H1 (cell line): ENCODE results near the gene MCCD1. TPM values are rescaled to one million over a fixed set of nuclear protein-coding genes. Genes with fewer than 3 reads are reported as not detected.

Source experiments
- CTCF ChIA-PET: fragments of 300-600 bp; sonication (Branson Sonifier 250); formaldehyde crosslinking; loops from one replicate; lab custom pipeline; 2021; ENCODE audit not compliant: partially characterized antibody; lab: Charles Lee
- POLR2A ChIA-PET: fragments of 300-600 bp; sonication (Branson Sonifier 250); formaldehyde crosslinking; loops from one replicate; lab custom pipeline; 2021; ENCODE audit warnings: inconsistent platforms; ENCODE audit not compliant: partially characterized antibody; lab: Charles Lee
- DNase-seq, 2 experiments: peaks; one replicate each; pipeline versions ENCODE4 v3.0.0 to v3.0.0-alpha.2; 2010 to 2022; ENCODE audit warnings: low spot score in 2 of 2, low read depth in 1 of 2, mixed read lengths in 1 of 2
- FAIRE-seq: peaks from 2 replicates; lab custom pipeline; 2011; peaks lifted over from hg19 to GRCh38; lab: Jason Lieb, UNC
- H2AFZ ChIP-seq: 2 replicates; pipeline ENCODE4 v1.8.1; 2012; ENCODE audit warnings: low read length, inconsistent platforms
- H2AK5ac ChIP-seq: 2 replicates; pipeline ENCODE4 v1.6.1; 2013; ENCODE audit warnings: low read depth, low read length
- H2BK120ac ChIP-seq: replicated peaks from 2 replicates; pipeline ENCODE3; 2013; ENCODE audit warnings: low read depth, low read length, inconsistent platforms
- H2BK12ac ChIP-seq: 2 replicates; pipeline ENCODE4 v1.6.1; 2013; ENCODE audit warnings: low read depth, low read length
- H2BK15ac ChIP-seq: 2 replicates; pipeline ENCODE4 v1.6.1; 2013; ENCODE audit warnings: low read length
- H2BK20ac ChIP-seq: 2 replicates; pipeline ENCODE4 v1.6.1; 2013; ENCODE audit warnings: low read length
- H2BK5ac ChIP-seq: 2 replicates; pipeline ENCODE4 v1.6.1; 2013; ENCODE audit warnings: low read depth, low read length
- H3K14ac ChIP-seq: 2 replicates; pipeline ENCODE4 v1.6.1; 2013; ENCODE audit warnings: inconsistent platforms; ENCODE audit not compliant: insufficient read length
- H3K18ac ChIP-seq: 2 replicates; pipeline ENCODE4 v1.6.1; 2013; ENCODE audit warnings: low read length; ENCODE audit errors: extremely low read depth
- H3K23ac ChIP-seq: 2 replicates; pipeline ENCODE4 v1.6.1; 2013; ENCODE audit warnings: inconsistent platforms; ENCODE audit not compliant: insufficient read length
- H3K23me2 ChIP-seq: 2 replicates; pipeline ENCODE4 v1.6.1; 2013; ENCODE audit warnings: low read depth, low read length
- H3K27ac ChIP-seq: 2 replicates; pipeline ENCODE4 v1.6.1; 2011; ENCODE audit warnings: low read depth, low read length, inconsistent platforms
- H3K27me3 ChIP-seq, 4 experiments: replicated peaks in 1 of 4; 1 replicate in 1 of 4; 2 replicates in 3 of 4; pipeline versions ENCODE4 v1.6.1 to v1.8.1; 2011 to 2013; ENCODE audit warnings: low read length in 3 of 4, mild to moderate bottlenecking in 3 of 4, inconsistent platforms in 2 of 4, mixed read lengths in 2 of 4, moderate library complexity in 1 of 4; ENCODE audit not compliant: control insufficient read depth in 3 of 4, insufficient read depth in 3 of 4; ENCODE audit errors: extremely low read depth in 1 of 4
- H3K36me3 ChIP-seq, 4 experiments: 2 replicates each; pipeline versions ENCODE4 v1.6.1 to v1.8.1; 2011 to 2013; ENCODE audit warnings: mild to moderate bottlenecking in 4 of 4, low read length in 3 of 4, moderate library complexity in 2 of 4, control low read depth in 1 of 4, inconsistent platforms in 1 of 4; ENCODE audit not compliant: insufficient read depth in 4 of 4, control insufficient read depth in 2 of 4
- H3K4ac ChIP-seq: replicated peaks from 2 replicates; pipeline ENCODE3; 2013; ENCODE audit warnings: low read length, low read depth, mixed read lengths, inconsistent platforms; ENCODE audit not compliant: insufficient read length
- H3K4me1 ChIP-seq, 4 experiments: replicated peaks in 1 of 4; 1 replicate in 1 of 4; 2 replicates in 3 of 4; pipeline versions ENCODE4 v1.6.1 to v1.8.1; 2011 to 2013; ENCODE audit warnings: low read length in 3 of 4, inconsistent platforms in 2 of 4, mixed read lengths in 1 of 4; ENCODE audit not compliant: insufficient read depth in 4 of 4, control insufficient read depth in 3 of 4
- H3K4me2 ChIP-seq, 2 experiments: 2 replicates each; pipeline versions ENCODE4 v1.6.1 to v1.8.1; 2011 to 2013; ENCODE audit warnings: low read depth in 2 of 2, low read length in 2 of 2, control low read depth in 1 of 2, inconsistent platforms in 1 of 2, mild to moderate bottlenecking in 1 of 2; ENCODE audit not compliant: insufficient read depth in 1 of 2
- H3K4me3 ChIP-seq, 4 experiments: fragments of 200-600, 300-600 bp in 1 of 4; sonication (generic), shearing (Covaris generic), sonication (Bioruptor Twin) in 1 of 4; 2 replicates each; pipeline versions ENCODE4 v1.5.1 to v1.8.1; 2011 to 2016; ENCODE audit warnings: low read length in 4 of 4, low read depth in 3 of 4, control low read depth in 2 of 4, inconsistent platforms in 2 of 4, mild to moderate bottlenecking in 2 of 4, mixed read lengths in 1 of 4, moderate library complexity in 1 of 4; ENCODE audit not compliant: insufficient read depth in 2 of 4; ENCODE audit errors: extremely low read depth in 1 of 4
- H3K56ac ChIP-seq: replicated peaks from 2 replicates; pipeline ENCODE3; 2013; ENCODE audit warnings: low read depth, mild to moderate bottlenecking, mixed read lengths, low read length, inconsistent platforms; ENCODE audit not compliant: insufficient read length
- H3K79me1 ChIP-seq: 2 replicates; pipeline ENCODE4 v1.6.1; 2013; ENCODE audit warnings: low read depth, low read length, control low read depth
- H3K79me2 ChIP-seq, 2 experiments: 2 replicates each; pipeline versions ENCODE4 v1.6.1 to v1.8.1; 2012 to 2013; ENCODE audit warnings: low read length in 2 of 2, mild to moderate bottlenecking in 2 of 2, inconsistent platforms in 1 of 2; ENCODE audit not compliant: insufficient read depth in 2 of 2, control insufficient read depth in 1 of 2
- H3K9ac ChIP-seq, 4 experiments: replicated peaks in 1 of 4; 1 replicate in 1 of 4; 2 replicates in 3 of 4; pipeline versions ENCODE4 v1.6.1 to v1.8.1; 2011 to 2013; ENCODE audit warnings: low read depth in 3 of 4, low read length in 3 of 4, control low read depth in 2 of 4, mild to moderate bottlenecking in 2 of 4, moderate library complexity in 2 of 4, inconsistent platforms in 1 of 4; ENCODE audit errors: extremely low read depth in 1 of 4
- H3K9me3 ChIP-seq, 2 experiments: 2 replicates each; pipeline versions ENCODE4 v1.6.1 to v1.8.1; 2012 to 2013; ENCODE audit warnings: mild to moderate bottlenecking in 2 of 2, moderate library complexity in 2 of 2, control low read depth in 1 of 2, inconsistent platforms in 1 of 2, low read depth in 1 of 2, low read length in 1 of 2, mixed read lengths in 1 of 2; ENCODE audit not compliant: insufficient read depth in 2 of 2
- H4K20me1 ChIP-seq, 2 experiments: replicated peaks in 1 of 2; 2 replicates each; pipeline versions ENCODE3 to v1.8.1; 2011 to 2013; ENCODE audit warnings: inconsistent platforms in 2 of 2, low read length in 2 of 2, mild to moderate bottlenecking in 1 of 2; ENCODE audit not compliant: insufficient read depth in 2 of 2, control insufficient read depth in 1 of 2
- H4K5ac ChIP-seq: 2 replicates; pipeline ENCODE4 v1.6.1; 2013; ENCODE audit warnings: low read length, low read depth, mixed read lengths, inconsistent platforms; ENCODE audit not compliant: insufficient read length
- H4K8ac ChIP-seq: 2 replicates; pipeline ENCODE4 v1.8.0; 2013; ENCODE audit warnings: mild to moderate bottlenecking, moderate library complexity, low read length, inconsistent platforms; ENCODE audit not compliant: insufficient read depth; ENCODE audit errors: extremely low read depth
- H4K91ac ChIP-seq: replicated peaks from 2 replicates; pipeline ENCODE3; 2013; ENCODE audit warnings: low read length, mixed read lengths, inconsistent platforms; ENCODE audit not compliant: insufficient read length
- BACH1 ChIP-seq: IDR thresholded peaks from 2 replicates; pipeline ENCODE4 v1.6.1; 2012; ENCODE audit warnings: low read length, improper control_type of control experiment
- CEBPB ChIP-seq: IDR thresholded peaks from 2 replicates; pipeline ENCODE4 v1.6.1; 2012; ENCODE audit warnings: low read depth, low read length
- EP300 ChIP-seq, 2 experiments: IDR thresholded peaks; 1 replicate in 1 of 2; 2 replicates in 1 of 2; pipeline ENCODE4 v1.6.1; 2011 to 2012; ENCODE audit warnings: low read depth in 2 of 2, low read length in 2 of 2, mild to moderate bottlenecking in 2 of 2, borderline replicate concordance in 1 of 2, inconsistent platforms in 1 of 2, moderate library complexity in 1 of 2
- JUN ChIP-seq: IDR thresholded peaks from 2 replicates; pipeline ENCODE4 v1.6.1; 2011; ENCODE audit warnings: low read depth, mild to moderate bottlenecking, improper control_type of control experiment, low read length
- KDM1A ChIP-seq: fragments of 200-600, 300-600 bp; sonication (generic); IDR thresholded peaks from 2 replicates; pipeline ENCODE4 v1.7.1; 2016; ENCODE audit warnings: mild to moderate bottlenecking, low read length, borderline replicate concordance
- NANOG ChIP-seq: IDR thresholded peaks from 2 replicates; pipeline ENCODE4 v1.6.1; 2011; ENCODE audit warnings: low read length, low read depth, mild to moderate bottlenecking, inconsistent platforms; ENCODE audit not compliant: insufficient read depth, poor library complexity, severe bottlenecking
- PHF8 ChIP-seq: fragments of 200-600 bp; sonication (generic); conservative IDR thresholded peaks from 2 replicates; pipeline ENCODE4 v1.7.1; 2012; ENCODE audit warnings: low read depth, mild to moderate bottlenecking, inconsistent platforms, low read length, moderate library complexity
- POLR2A ChIP-seq, 2 experiments: IDR thresholded peaks; 1 replicate in 1 of 2; 2 replicates in 1 of 2; pipeline ENCODE4 v1.6.1; 2011; ENCODE audit warnings: low read depth in 2 of 2, low read length in 2 of 2, mild to moderate bottlenecking in 2 of 2; ENCODE audit errors: control extremely low read depth in 1 of 2
- RXRA ChIP-seq: IDR thresholded peaks from 2 replicates; pipeline ENCODE4 v1.6.1; 2011; ENCODE audit warnings: low read depth, mild to moderate bottlenecking, low read length, moderate library complexity; ENCODE audit not compliant: insufficient read depth
- SP2 ChIP-seq: IDR thresholded peaks from 2 replicates; pipeline ENCODE4 v1.6.1; 2012; ENCODE audit warnings: mild to moderate bottlenecking, low read length, inconsistent platforms
- SRF ChIP-seq: IDR thresholded peaks from 2 replicates; pipeline ENCODE4 v1.6.1; 2011; ENCODE audit warnings: mild to moderate bottlenecking, low read depth, low read length, moderate library complexity
- TAF1 ChIP-seq: IDR thresholded peaks from 2 replicates; pipeline ENCODE4 v1.6.1; 2011; ENCODE audit warnings: mild to moderate bottlenecking, low read depth, low read length
- TCF12 ChIP-seq: IDR thresholded peaks from 2 replicates; pipeline ENCODE4 v1.6.1; 2011; ENCODE audit warnings: low read depth, mild to moderate bottlenecking, low read length
- WGBS, 2 experiments: shearing (Covaris generic) in 1 of 2; methylation state at CpG; one replicate each; pipeline versions ENCODE4 v1.1.6 to v1.1.7; 2013 to 2015; ENCODE audit warnings: low lambda C conversion rate in 2 of 2, mixed read lengths in 2 of 2, inconsistent platforms in 1 of 2, low coverage in 1 of 2, missing lambda C conversion rate in 1 of 2; ENCODE audit not compliant: insufficient replicate concordance in 2 of 2, insufficient coverage in 1 of 2, insufficient read length in 1 of 2; ENCODE audit errors: extremely low coverage in 1 of 2, missing lambda C conversion rate in 1 of 2; 5-methylcytosine and 5-hydroxymethylcytosine counted together
- polyA plus RNA-seq, 7 experiments: library from polyadenylated mRNA; depleted of rRNA in 3 of 7; stranded (reverse) in 5 of 7; unstranded in 2 of 7; fragments of >200 nt in 5 of 7; fragments of 200-250 nt in 2 of 7; gene quantifications; 1 replicate in 5 of 7; 2 replicates in 1 of 7; 4 replicates in 1 of 7; pipeline versions ENCODE4 v1.2.1 to v1.2.3, GENCODE V29; 2011 to 2013; ENCODE audit warnings: missing spikeins in 2 of 7, mixed read lengths in 2 of 7
- total RNA-seq: library from RNA; stranded (reverse); fragmentation: NEBNext Ultra II Directional; extraction: Animal tissue kit (Norgen Biotek cat#: 25700); gene quantifications from 2 replicates; pipeline ENCODE4 v1.2.1, GENCODE V29; 2021
- TF ChIP-seq, protein P1 (sequence below): IDR thresholded peaks from 2 replicates; pipeline ENCODE4 v1.6.1; 2012; ENCODE audit warnings: inconsistent platforms

The MCCD1 gene
- total and polyA plus RNA-seq, 2 of the 8 experiments (the other 6 are each of a cell fraction or from before 2014, with no cell fraction given): not detected

DNA sequence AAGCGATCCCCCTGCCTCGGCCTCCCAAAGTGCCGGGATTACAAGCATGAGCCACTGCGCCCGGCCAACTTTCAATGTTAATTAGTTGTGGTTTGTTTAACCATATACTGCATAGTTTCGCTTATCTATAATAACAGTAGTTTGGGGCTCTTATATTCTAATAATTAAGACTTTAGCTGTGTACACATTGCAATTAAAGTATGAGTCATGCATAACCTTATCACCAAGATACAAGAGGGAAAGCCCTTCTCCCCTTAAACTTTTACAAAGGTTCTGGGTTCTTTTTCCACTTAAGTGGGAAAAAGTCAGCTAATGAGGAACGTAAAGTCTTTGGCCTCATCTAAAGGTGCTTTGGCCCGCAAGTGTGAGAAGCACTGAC, 3.2 kb upstream of the MCCD1 start:
- DNase-seq (no peak), FAIRE-seq (no peak)
- Histone ChIP-seq H3K23ac (no peak overlapping the region), H3K27ac (no peak overlapping the region), H3K56ac (no peak overlapping the region), H3K79me1 (no peaks in the 10 kb centered on the region), H3K23me2 (no peaks in the 10 kb centered on the region), H4K8ac (no peak overlapping the region), H3K4me1 (peaks cover 0 to 5% (median 3%) of the 10 kb centered on the region in 4 experiments; a peak in 3 of 7 replicates), H3K4me3 (no peak overlapping the region), H4K91ac (no peak overlapping the region), H2BK20ac (no peak overlapping the region), H3K9ac (no peak overlapping the region), H3K4me2 (no peak overlapping the region), H3K14ac (no peak overlapping the region), H3K36me3 (peaks cover 4 to 14% (median 5%) of the 10 kb centered on the region in 4 experiments; a peak in 7 of 8 replicates), H3K9me3 (no peaks in the 10 kb centered on the region), H2AK5ac (no peak overlapping the region), H3K4ac (no peak overlapping the region), H3K79me2 (no peaks in the 10 kb centered on the region), H2BK12ac (no peak overlapping the region), H2BK120ac (no peak overlapping the region), H4K5ac (no peak overlapping the region), H3K27me3 (no peaks in the 10 kb centered on the region), H4K20me1 (peaks cover 3 to 10% of the 10 kb centered on the region in 2 experiments), H2BK15ac (no peak overlapping the region), H2BK5ac (no peak overlapping the region), H2AFZ (no peak overlapping the region), H3K18ac (no peak overlapping the region)
- CTCF ChIA-PET: interaction anchor here (0.6 to 1.6 kb wide), 4 partner anchors 31 to 386 kb away, joined by 3 to 7 read pairs (median 4); partner anchors contain the start of gene PSORS1C2
- POLR2A ChIA-PET: interaction anchor here (0.8 to 18.4 kb wide), 4 partner anchors 15 to 103 kb away, joined by 3 to 428 read pairs (median 4); partner anchors contain the start of genes ATP6V1G2, DDX39B and NFKBIL1
- WGBS, 2 experiments: 81% methylated on average over 8 of the region's 8 CpGs; no CpG with 5 or more reads in 1 of the 2 experiments
- TF ChIP-seq TAF1 (no peak), RXRA (no peak), PHF8 (no peak), JUN (no peak), EP300 (IDR thresholded peaks at IDR 0.05; ENCODE audit: borderline replicate concordance in 1 of 2, low read depth in 2 of 2, low read length in 2 of 2) (no peak), BACH1 (no peak), KDM1A (no peak), SP2 (no peak), NANOG (no peak), SRF (no peak), TCF12 (no peak), CEBPB (no peak), POLR2A (IDR thresholded peaks at IDR 0.05; ENCODE audit: control extremely low read depth in 1 of 2, low read depth in 2 of 2, low read length in 2 of 2) (no peak)
- TF ChIP-seq, protein P1, sequence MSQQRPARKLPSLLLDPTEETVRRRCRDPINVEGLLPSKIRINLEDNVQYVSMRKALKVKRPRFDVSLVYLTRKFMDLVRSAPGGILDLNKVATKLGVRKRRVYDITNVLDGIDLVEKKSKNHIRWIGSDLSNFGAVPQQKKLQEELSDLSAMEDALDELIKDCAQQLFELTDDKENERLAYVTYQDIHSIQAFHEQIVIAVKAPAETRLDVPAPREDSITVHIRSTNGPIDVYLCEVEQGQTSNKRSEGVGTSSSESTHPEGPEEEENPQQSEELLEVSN: no peak
